HL-60 (cell line): ENCODE measurements around the gene UROD.

ENCODE experiments used
- CTCF ChIP-seq: IDR thresholded peaks from one replicate; pipeline ENCODE4 v1.5.1; 2011; ENCODE audit warnings: low read length, control low read depth, inconsistent platforms; ENCODE audit not compliant: insufficient read depth
- POLR2AphosphoS5 ChIP-seq: IDR thresholded peaks from 2 replicates; pipeline ENCODE4 v1.6.1; 2012; ENCODE audit warnings: low read depth
- REST ChIP-seq: IDR thresholded peaks from 2 replicates; pipeline ENCODE4 v1.6.1; 2012; ENCODE audit warnings: low read depth; ENCODE audit not compliant: insufficient replicate concordance

GRCh38 chr1:45007311-45007710, 4.7 kb upstream of the UROD start:
- TF ChIP-seq CTCF (no peak), POLR2AphosphoS5 (no peak), REST (no peak)
